NT2/D1 (cell line): ENCODE results near the gene CIP2A.

Experiments
- YY1 ChIP-seq: IDR thresholded peaks from 2 replicates; pipeline ENCODE4 v1.6.1; 2011; ENCODE audit not compliant: insufficient read length, insufficient read depth
- ZNF274 ChIP-seq: IDR thresholded peaks from 2 replicates; pipeline ENCODE4 v1.6.1; 2011; ENCODE audit warnings: mild to moderate bottlenecking, low read depth, low read length

GRCh38 chr3:108590460-108590859, 1.2 kb upstream of the CIP2A start:
- TF ChIP-seq ZNF274 (no peak), YY1 (no peak)
